HL-60 (cell line): Measurements from ENCODE around the gene GANAB.
A peak's percentile ranks its signal among the peaks of the same experiment; 100 is the strongest.

Source experiments
- DNase-seq, 2 experiments: peaks; one replicate each; pipeline ENCODE4 v3.0.0-alpha.2; 2010 to 2020; ENCODE audit warnings: low read depth in 1 of 2, low spot score in 1 of 2
- H3K27ac ChIP-seq: fragments of 250-450 bp; sonication (Bioruptor Pico); replicated peaks from 2 replicates; pipeline ENCODE4 v1.5.1; 2020; ENCODE audit warnings: mild to moderate bottlenecking, moderate library complexity
- H3K27me3 ChIP-seq: fragments of 250-450 bp; sonication (Bioruptor Pico); 2 replicates; pipeline ENCODE4 v1.5.1; 2021; ENCODE audit warnings: mild to moderate bottlenecking, moderate library complexity; ENCODE audit not compliant: insufficient read depth, poor library complexity, severe bottlenecking
- H3K4me3 ChIP-seq: replicated peaks from 2 replicates; pipeline ENCODE4 v1.5.1; 2011; ENCODE audit warnings: mild to moderate bottlenecking, control low read depth, low read length; ENCODE audit not compliant: insufficient read depth
- GABPA ChIP-seq: IDR thresholded peaks from 2 replicates; pipeline ENCODE4 v1.6.1; 2012; ENCODE audit warnings: low read depth
- POLR2AphosphoS5 ChIP-seq: IDR thresholded peaks from 2 replicates; pipeline ENCODE4 v1.6.1; 2012; ENCODE audit warnings: low read depth
- SPI1 ChIP-seq: IDR thresholded peaks from 2 replicates; pipeline ENCODE4 v1.6.1; 2012; ENCODE audit warnings: low read depth, mild to moderate bottlenecking, borderline replicate concordance
- TF ChIP-seq, protein P1 (sequence below): IDR thresholded peaks from 2 replicates; pipeline ENCODE4 v1.6.1; 2012; ENCODE audit warnings: low read depth; ENCODE audit not compliant: insufficient replicate concordance
- TF ChIP-seq, protein P2 (sequence below): IDR thresholded peaks from one replicate; pipeline ENCODE4 v1.5.1; 2011; ENCODE audit warnings: low read length, control low read depth, inconsistent platforms; ENCODE audit not compliant: insufficient read depth

The GANAB gene

DNA sequence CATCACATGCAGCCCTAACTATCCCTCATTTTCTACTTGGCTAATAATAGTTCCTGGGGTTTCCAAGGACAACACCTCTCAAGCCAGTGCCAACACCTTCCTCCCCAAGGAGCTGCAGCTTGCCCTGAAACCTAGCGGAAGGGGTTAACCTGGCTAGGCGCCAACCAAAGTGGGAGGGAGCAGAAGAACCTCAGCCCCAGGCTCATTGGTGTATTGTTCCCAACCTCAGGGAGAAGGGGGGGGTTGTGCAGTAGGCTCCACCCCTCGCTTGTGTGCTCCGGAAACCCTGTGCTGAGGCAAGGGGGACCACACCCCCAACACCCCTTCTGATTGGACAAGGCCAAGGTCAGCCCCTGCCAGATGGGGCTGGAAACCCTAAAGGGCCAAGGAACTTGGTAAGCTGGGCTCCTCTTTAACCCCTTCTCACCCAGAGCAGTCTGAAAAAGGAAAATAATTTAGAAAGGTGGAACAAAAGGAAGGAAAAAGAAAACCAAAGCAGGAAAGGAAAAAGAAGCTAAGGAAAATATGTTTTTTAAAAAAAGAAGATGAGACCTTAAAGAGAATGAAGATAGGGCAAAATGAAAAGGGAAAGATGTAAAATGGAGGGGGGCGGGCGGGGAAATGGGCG, 47.2 kb downstream of the GANAB start:
- DNase-seq = peak; percentile 99
- H3K27ac ChIP-seq = peak overlapping the region; percentile 97
- TF ChIP-seq SPI1 (no peak; the same call in 1 of the 2 replicates), POLR2AphosphoS5 (peak; percentile 63; the same call in 1 of the 2 replicates)
- TF ChIP-seq, protein P1, sequence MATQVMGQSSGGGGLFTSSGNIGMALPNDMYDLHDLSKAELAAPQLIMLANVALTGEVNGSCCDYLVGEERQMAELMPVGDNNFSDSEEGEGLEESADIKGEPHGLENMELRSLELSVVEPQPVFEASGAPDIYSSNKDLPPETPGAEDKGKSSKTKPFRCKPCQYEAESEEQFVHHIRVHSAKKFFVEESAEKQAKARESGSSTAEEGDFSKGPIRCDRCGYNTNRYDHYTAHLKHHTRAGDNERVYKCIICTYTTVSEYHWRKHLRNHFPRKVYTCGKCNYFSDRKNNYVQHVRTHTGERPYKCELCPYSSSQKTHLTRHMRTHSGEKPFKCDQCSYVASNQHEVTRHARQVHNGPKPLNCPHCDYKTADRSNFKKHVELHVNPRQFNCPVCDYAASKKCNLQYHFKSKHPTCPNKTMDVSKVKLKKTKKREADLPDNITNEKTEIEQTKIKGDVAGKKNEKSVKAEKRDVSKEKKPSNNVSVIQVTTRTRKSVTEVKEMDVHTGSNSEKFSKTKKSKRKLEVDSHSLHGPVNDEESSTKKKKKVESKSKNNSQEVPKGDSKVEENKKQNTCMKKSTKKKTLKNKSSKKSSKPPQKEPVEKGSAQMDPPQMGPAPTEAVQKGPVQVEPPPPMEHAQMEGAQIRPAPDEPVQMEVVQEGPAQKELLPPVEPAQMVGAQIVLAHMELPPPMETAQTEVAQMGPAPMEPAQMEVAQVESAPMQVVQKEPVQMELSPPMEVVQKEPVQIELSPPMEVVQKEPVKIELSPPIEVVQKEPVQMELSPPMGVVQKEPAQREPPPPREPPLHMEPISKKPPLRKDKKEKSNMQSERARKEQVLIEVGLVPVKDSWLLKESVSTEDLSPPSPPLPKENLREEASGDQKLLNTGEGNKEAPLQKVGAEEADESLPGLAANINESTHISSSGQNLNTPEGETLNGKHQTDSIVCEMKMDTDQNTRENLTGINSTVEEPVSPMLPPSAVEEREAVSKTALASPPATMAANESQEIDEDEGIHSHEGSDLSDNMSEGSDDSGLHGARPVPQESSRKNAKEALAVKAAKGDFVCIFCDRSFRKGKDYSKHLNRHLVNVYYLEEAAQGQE = no peak
- peak overlapping the region; percentile 81 for H3K4me3 ChIP-seq
- no peaks in the 10 kb centered on the region for H3K27me3 ChIP-seq

DNA sequence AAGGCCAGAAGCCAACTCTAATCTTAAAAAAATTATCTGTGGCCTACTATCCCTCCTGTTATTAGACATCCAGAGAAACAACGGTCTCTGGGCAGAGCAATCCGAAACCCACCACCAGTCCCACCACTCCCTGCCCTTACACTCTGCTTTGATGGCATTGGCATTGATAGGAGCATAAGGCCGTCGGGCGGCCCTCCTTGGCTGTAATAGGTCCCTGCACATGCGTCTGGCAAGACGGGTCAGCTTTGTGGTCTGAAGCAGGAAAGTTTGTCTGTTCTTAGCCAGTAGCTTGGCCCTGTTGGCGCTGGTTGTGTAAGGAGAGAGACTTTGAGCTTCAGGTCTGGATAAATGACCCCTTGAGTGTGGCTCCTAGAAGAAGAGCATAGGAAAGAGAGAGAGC, 51.3 kb downstream of the GANAB start:
- Histone ChIP-seq H3K27me3 (no peaks in the 10 kb centered on the region), H3K27ac (no peak overlapping the region), H3K4me3 (no peak overlapping the region)
- DNase-seq = no peak
- TF ChIP-seq SPI1 (no peak), POLR2AphosphoS5 (no peak), GABPA (no peak)
- TF ChIP-seq, protein P2, sequence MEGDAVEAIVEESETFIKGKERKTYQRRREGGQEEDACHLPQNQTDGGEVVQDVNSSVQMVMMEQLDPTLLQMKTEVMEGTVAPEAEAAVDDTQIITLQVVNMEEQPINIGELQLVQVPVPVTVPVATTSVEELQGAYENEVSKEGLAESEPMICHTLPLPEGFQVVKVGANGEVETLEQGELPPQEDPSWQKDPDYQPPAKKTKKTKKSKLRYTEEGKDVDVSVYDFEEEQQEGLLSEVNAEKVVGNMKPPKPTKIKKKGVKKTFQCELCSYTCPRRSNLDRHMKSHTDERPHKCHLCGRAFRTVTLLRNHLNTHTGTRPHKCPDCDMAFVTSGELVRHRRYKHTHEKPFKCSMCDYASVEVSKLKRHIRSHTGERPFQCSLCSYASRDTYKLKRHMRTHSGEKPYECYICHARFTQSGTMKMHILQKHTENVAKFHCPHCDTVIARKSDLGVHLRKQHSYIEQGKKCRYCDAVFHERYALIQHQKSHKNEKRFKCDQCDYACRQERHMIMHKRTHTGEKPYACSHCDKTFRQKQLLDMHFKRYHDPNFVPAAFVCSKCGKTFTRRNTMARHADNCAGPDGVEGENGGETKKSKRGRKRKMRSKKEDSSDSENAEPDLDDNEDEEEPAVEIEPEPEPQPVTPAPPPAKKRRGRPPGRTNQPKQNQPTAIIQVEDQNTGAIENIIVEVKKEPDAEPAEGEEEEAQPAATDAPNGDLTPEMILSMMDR = no peak
- TF ChIP-seq, protein P1 = no peak

DNA sequence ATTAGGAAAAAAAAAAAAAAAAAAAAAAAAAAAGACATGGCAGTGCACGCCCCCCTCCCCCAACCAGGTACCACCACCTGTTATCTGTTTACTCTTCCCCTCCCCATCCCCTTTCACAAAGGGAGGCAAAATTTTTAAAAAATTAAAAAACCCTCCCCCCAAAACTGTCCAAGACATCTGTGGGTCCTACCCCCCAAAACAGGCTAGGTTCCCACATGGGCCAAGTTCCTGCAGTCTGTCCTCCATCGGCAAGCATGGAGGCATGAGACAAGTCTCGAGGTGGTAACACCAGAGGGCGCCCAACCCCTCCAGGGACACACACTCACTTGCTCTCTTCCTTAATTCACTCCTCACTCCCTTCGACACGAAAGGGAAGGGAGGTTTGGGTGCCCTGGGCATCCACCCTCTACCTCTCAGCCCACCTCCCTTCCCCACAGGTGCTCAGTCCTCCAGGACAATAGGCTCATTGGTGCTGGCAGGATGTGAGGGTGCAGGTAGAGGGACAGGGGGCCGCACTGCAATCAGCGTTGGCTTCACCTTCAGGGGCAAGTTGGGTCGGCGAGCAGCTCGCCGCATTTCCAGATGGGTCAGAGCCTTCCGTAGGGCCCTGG, 52.9 kb downstream of the GANAB start:
- no peak overlapping the region for H3K4me3 ChIP-seq
- DNase-seq = peak; percentile 79 to 93
- TF ChIP-seq POLR2AphosphoS5 = peak; percentile 46; the same call in 1 of the 2 replicates
- TF ChIP-seq, protein P1 = no peak
- TF ChIP-seq GABPA = no peak
- TF ChIP-seq SPI1 = peak; percentile 37; the same call in 1 of the 2 replicates
- TF ChIP-seq, protein P2 = peak; percentile 75
- no peaks in the 10 kb centered on the region for H3K27me3 ChIP-seq
- no peak overlapping the region for H3K27ac ChIP-seq
